Spleen (tissue), 11 donors: ENCODE measurements around the gene JAKMIP1. TPM values are rescaled to one million over a fixed set of nuclear protein-coding genes. Genes with fewer than 3 reads are reported as not detected.

Source experiments
- DNase-seq: peaks from one replicate; pipeline ENCODE4 v3.0.0-alpha.2; 2020
- H3K27ac ChIP-seq, 8 donors: fragments of 200-600 bp; sonication (generic) in 7 of 8; 1 replicate in 4 of 8; 2 replicates in 4 of 8; pipeline versions ENCODE4 v1.5.0 to v1.8.0; 2016 to 2021; ENCODE audit warnings: inconsistent platforms in 4 of 8, mild to moderate bottlenecking in 4 of 8, moderate library complexity in 1 of 8
- H3K27me3 ChIP-seq, 7 donors: fragments of 200-600 bp; sonication (generic) in 6 of 7; replicated peaks in 1 of 7; 1 replicate in 4 of 7; 2 replicates in 3 of 7; pipeline versions ENCODE4 v1.5.0 to v1.8.0; 2016 to 2021; ENCODE audit warnings: inconsistent platforms in 3 of 7, mild to moderate bottlenecking in 1 of 7
- H3K36me3 ChIP-seq, 6 donors: fragments of 200-600 bp; sonication (generic) in 5 of 6; 1 replicate in 4 of 6; 2 replicates in 2 of 6; pipeline versions ENCODE4 v1.5.0 to v1.8.0; 2016 to 2021; ENCODE audit warnings: inconsistent platforms in 2 of 6
- H3K4me1 ChIP-seq, 6 donors: fragments of 200-600 bp; sonication (generic) in 5 of 6; 1 replicate in 3 of 6; 2 replicates in 3 of 6; pipeline versions ENCODE4 v1.5.0 to v1.8.0; 2016 to 2021; ENCODE audit warnings: inconsistent platforms in 3 of 6
- H3K4me3 ChIP-seq, 8 donors: fragments of 200-600 bp; sonication (generic) in 7 of 8; 1 replicate in 4 of 8; 2 replicates in 4 of 8; pipeline versions ENCODE4 v1.5.0 to v1.8.0; 2016 to 2021; ENCODE audit warnings: inconsistent platforms in 4 of 8, mild to moderate bottlenecking in 4 of 8, moderate library complexity in 2 of 8
- H3K9me3 ChIP-seq, 8 donors: fragments of 200-600 bp; sonication (generic) in 7 of 8; 1 replicate in 4 of 8; 2 replicates in 4 of 8; pipeline versions ENCODE4 v1.5.0 to v1.8.0; 2016 to 2021; ENCODE audit warnings: inconsistent platforms in 4 of 8
- POLR2A ChIP-seq, 3 donors: fragments of 450-650 bp; IDR thresholded peaks; one replicate each; pipeline ENCODE4 v1.5.1; 2017; ENCODE audit warnings: antibody characterized with exemption in 3 of 3, mild to moderate bottlenecking in 1 of 3
- POLR2AphosphoS5 ChIP-seq, 3 donors: sonication (generic); formaldehyde crosslinking; IDR thresholded peaks; one replicate each; pipeline ENCODE4 v1.5.1; 2017; ENCODE audit warnings: antibody characterized with exemption in 3 of 3
- WGBS, 5 donors: extraction: QIAGEN DNeasy Blood & Tissue Kit in 3 of 5; methylation state at CpG; one replicate each; pipeline versions ENCODE4 v1.1.5 to v1.1.7; 2013 to 2018; 5-methylcytosine and 5-hydroxymethylcytosine counted together
- intact Hi-C: fragments of 100-400 bp; cut with DNase I; formaldehyde crosslinking; loops from one replicate; pipeline ENCODE4 v1.15.0; 2023; ENCODE audit warnings: low total_unique reads
- polyA plus RNA-seq, 3 donors: library from polyadenylated mRNA; stranded (reverse); fragments of 200-250 nt; gene quantifications; one replicate each; pipeline ENCODE4 v1.2.1, GENCODE V29; 2013
- total RNA-seq, 7 donors: library from RNA; depleted of rRNA in 3 of 7; stranded (reverse); fragments of >200 nt in 3 of 7; fragmentation: NEBNext Ultra II Directional in 4 of 7; extraction: Animal tissue kit (Norgen Biotek cat#: 25700) in 4 of 7; gene quantifications; one replicate each; pipeline versions ENCODE4 v1.1.0 to v1.2.1, GENCODE V29; 2016 to 2021
- TF ChIP-seq, protein P1 (sequence below), 11 experiments: fragments of 200-600 bp in 7 of 11; fragments of 450-650 bp in 4 of 11; sonication (generic) in 4 of 11; IDR thresholded peaks in 8 of 11; conservative IDR thresholded peaks in 3 of 11; 1 replicate in 7 of 11; 2 replicates in 4 of 11; pipeline versions ENCODE4 v1.4.0 to v1.8.0; 2016 to 2021; ENCODE audit warnings: antibody characterized with exemption in 11 of 11, inconsistent platforms in 4 of 11, mild to moderate bottlenecking in 1 of 11
- donor health status: healthy with polysubstance abuse.
- donor health status: DM: no; HTN: no; CAD: no; lungs with moderate emphysema.
- donor health status: DM: no; HTN: no; CAD: no.
- donor health status: Bipolar disorder and iron deficiency.
- donor health status: healthy.
- donor health status: DM: no; HTN: no; CAD: no.
- donor health status: DM: yes; HTN: yes; CAD: no.

JAKMIP1 gene
- total and polyA plus RNA-seq, 10 donors = 0.37 to 8.7 (median 2.6) TPM

DNA sequence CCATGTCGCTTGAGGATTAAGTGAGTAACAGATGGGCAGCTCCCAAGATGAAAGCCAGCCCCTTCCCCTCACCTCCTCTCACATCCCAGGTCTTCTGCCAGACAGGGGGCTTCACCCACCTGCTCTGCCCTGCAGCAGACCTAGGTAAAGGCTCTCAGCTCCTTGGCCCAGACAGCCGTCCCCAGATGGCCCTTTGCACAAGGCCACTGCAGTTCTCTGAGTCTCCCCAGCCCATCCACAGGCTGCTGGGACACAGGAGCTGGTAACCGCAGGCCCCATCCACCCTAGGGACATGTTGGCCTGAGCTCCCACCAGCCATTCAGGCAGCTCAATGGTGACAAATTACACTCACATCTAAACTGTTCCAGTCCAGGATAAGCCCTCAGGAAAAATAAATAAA is 197.4 kb downstream of the JAKMIP1 start:
- Histone ChIP-seq H3K4me3 (no peak overlapping the region), H3K9me3 (no peaks in the 10 kb centered on the region), H3K4me1 (no peaks in the 10 kb centered on the region), H3K36me3 (no peaks in the 10 kb centered on the region), H3K27me3 (peaks cover 0 to 44% (median 4%) of the 10 kb centered on the region in 7 donors), H3K27ac (no peak overlapping the region)
- 70 to 89% (median 82%) methylated on average over 3 of the region's 3 CpGs for WGBS, 5 donors
- TF ChIP-seq POLR2A (IDR thresholded peaks at IDR 0.05) (no peak), POLR2AphosphoS5 (IDR thresholded peaks at IDR 0.05) (no peak)
- TF ChIP-seq, protein P1, sequence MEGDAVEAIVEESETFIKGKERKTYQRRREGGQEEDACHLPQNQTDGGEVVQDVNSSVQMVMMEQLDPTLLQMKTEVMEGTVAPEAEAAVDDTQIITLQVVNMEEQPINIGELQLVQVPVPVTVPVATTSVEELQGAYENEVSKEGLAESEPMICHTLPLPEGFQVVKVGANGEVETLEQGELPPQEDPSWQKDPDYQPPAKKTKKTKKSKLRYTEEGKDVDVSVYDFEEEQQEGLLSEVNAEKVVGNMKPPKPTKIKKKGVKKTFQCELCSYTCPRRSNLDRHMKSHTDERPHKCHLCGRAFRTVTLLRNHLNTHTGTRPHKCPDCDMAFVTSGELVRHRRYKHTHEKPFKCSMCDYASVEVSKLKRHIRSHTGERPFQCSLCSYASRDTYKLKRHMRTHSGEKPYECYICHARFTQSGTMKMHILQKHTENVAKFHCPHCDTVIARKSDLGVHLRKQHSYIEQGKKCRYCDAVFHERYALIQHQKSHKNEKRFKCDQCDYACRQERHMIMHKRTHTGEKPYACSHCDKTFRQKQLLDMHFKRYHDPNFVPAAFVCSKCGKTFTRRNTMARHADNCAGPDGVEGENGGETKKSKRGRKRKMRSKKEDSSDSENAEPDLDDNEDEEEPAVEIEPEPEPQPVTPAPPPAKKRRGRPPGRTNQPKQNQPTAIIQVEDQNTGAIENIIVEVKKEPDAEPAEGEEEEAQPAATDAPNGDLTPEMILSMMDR (IDR thresholded peaks at IDR 0.05 in 8 of 11, conservative IDR thresholded peaks at IDR 0.05 in 3 of 11) = no peak
- no peak for DNase-seq
- intact Hi-C loops = no loop called here

DNA sequence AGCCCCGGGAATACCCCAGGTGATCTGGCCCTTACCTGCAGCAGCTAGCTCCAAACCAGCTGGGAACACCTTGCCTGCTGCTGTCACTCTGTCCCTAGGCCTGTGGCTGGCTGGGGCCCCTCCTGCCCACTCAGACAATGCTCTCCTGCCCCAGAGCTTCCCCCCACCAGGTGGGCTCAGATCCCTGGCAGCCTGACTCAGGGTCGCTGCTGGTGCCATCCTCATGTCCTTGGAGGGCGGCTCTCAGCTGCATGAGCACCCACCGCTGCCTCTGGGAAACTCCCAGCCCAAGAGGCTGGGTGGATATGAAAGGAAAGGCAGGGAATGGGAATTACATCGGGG is 197.9 kb downstream of the JAKMIP1 start:
- intact Hi-C loops = no loop called here
- Histone ChIP-seq H3K4me1 (no peaks in the 10 kb centered on the region), H3K27me3 (peaks cover 0 to 43% (median 0%) of the 10 kb centered on the region in 7 donors), H3K36me3 (no peaks in the 10 kb centered on the region), H3K4me3 (no peak overlapping the region), H3K9me3 (no peaks in the 10 kb centered on the region), H3K27ac (no peak overlapping the region)
- DNase-seq = no peak
- TF ChIP-seq, protein P1 (IDR thresholded peaks at IDR 0.05 in 8 of 11, conservative IDR thresholded peaks at IDR 0.05 in 3 of 11) = no peak
- TF ChIP-seq POLR2A (IDR thresholded peaks at IDR 0.05) (no peak), POLR2AphosphoS5 (IDR thresholded peaks at IDR 0.05) (no peak)
- WGBS, 5 donors = 59 to 94% (median 84%) methylated on average over 3 to 5 of the region's 5 CpGs

DNA sequence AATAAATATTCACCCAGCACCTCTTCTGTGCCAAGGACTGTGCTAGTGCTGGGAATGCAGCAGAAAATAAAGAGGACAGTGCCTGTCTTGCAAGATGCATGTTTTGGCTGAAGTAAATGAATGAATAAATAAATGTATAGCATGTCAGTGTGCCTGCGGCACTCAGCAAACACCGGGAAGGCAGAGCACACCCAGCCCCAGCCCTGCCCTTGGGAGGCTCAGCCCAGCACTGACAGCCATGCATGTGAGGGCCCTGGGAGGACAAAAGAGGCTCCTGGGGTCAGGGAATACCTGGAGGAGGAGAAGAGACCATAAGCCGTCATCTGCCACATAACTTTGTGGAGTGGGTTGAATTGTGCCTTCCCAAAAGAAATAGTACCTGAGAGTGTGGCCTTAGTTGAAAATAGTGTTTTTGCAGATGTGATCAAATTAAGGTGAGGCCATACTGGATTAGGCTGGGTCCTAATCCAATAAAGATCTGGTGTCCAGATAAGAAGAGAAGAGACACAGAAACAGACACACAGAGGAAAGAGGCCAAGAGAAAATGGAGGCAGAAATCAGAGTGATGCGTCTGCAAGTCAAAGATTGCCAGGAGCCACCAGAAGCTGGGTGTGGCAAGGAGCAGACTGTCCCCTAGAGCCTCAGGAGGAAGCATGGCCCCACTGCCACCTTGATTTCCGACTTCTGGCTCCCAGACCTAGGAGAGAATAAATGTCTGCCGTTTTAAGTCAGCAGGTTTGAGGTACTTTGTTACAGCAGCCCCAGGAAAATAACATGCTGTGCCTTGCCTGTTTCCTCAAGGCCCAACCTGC is 198.5 kb downstream of the JAKMIP1 start:
- Histone ChIP-seq H3K27ac (no peak overlapping the region), H3K9me3 (no peaks in the 10 kb centered on the region), H3K4me1 (no peaks in the 10 kb centered on the region), H3K4me3 (no peak overlapping the region), H3K36me3 (no peaks in the 10 kb centered on the region), H3K27me3 (peaks cover 0 to 37% (median 0%) of the 10 kb centered on the region in 7 donors)
- intact Hi-C loops = no loop called here
- WGBS, 5 donors = 68 to 87% (median 77%) methylated on average over 6 of the region's 6 CpGs
- TF ChIP-seq, protein P1 (IDR thresholded peaks at IDR 0.05 in 8 of 11, conservative IDR thresholded peaks at IDR 0.05 in 3 of 11) = no peak
- TF ChIP-seq POLR2AphosphoS5 (IDR thresholded peaks at IDR 0.05) (no peak), POLR2A (IDR thresholded peaks at IDR 0.05) (no peak)
- no peak for DNase-seq

DNA sequence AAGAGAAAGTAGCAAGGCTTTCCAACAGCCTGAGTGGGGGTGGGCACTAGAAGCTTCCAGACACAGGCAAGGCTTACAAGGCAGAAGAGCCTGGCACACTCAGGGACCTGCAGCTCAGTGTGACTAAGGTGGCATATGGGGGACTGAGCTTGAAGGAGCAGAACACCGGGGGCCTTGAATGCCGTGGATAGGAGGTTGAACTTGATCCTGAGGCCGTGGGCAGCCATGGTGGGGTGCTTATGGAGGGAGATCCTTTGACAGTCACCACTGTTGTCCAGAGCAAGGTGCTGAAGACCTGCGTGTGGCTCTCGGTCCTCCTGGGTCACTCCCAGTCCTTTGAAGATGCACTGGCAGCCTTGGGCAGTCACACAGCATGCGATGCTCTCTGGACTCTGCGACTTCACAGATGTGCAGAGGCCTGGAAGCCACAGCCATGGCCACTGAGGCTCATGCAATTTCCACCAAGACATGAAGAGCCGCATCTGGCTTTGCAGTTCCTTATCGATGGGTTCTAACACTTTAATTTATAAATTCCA is 200.5 kb downstream of the JAKMIP1 start:
- H3K9me3 ChIP-seq = no peaks in the 10 kb centered on the region
- 80 to 90% (median 88%) methylated on average over 7 to 9 of the region's 9 CpGs for WGBS, 5 donors
- H3K27ac ChIP-seq = no peak overlapping the region
- H3K27me3 ChIP-seq = peaks cover 0 to 37% (median 0%) of the 10 kb centered on the region in 7 donors
- no peak for DNase-seq
- H3K4me1 ChIP-seq = no peaks in the 10 kb centered on the region
- no peak overlapping the region for H3K4me3 ChIP-seq
- no peaks in the 10 kb centered on the region for H3K36me3 ChIP-seq
- intact Hi-C loops = loop anchor here (5.0 to 10.0 kb wide), 2 partner anchors 87 to 325 kb away; no protein-coding TSS in a partner anchor
- TF ChIP-seq POLR2A (IDR thresholded peaks at IDR 0.05) (no peak), POLR2AphosphoS5 (IDR thresholded peaks at IDR 0.05) (no peak)
- TF ChIP-seq, protein P1 (IDR thresholded peaks at IDR 0.05 in 8 of 11, conservative IDR thresholded peaks at IDR 0.05 in 3 of 11) = no peak
